HepG2 (cell line): ENCODE data around the gene MBD2. TPM values are rescaled to one million over a fixed set of nuclear protein-coding genes. Genes with fewer than 3 reads are reported as not detected.

Experiments
- ATF2 ChIP-seq: sonication (generic); formaldehyde crosslinking; IDR thresholded peaks from 2 replicates; pipeline ENCODE4 v1.4.0; 2020; ENCODE audit warnings: missing genetic modification reagents
- BRCA1 ChIP-seq: sonication (generic); formaldehyde crosslinking; IDR thresholded peaks from 2 replicates; pipeline ENCODE4 v1.4.0; 2020; ENCODE audit warnings: missing genetic modification reagents
- DMAP1 ChIP-seq: IDR thresholded peaks from 2 replicates; pipeline ENCODE4 v1.6.1; 2016
- DMTF1 ChIP-seq: sonication (generic); formaldehyde crosslinking; IDR thresholded peaks from 2 replicates; pipeline ENCODE4 v1.4.0; 2020; ENCODE audit warnings: mild to moderate bottlenecking, missing genetic modification reagents
- HDAC2 ChIP-seq: sonication (generic); formaldehyde crosslinking; IDR thresholded peaks from 2 replicates; pipeline ENCODE4 v1.4.0; 2020; ENCODE audit warnings: missing genetic modification reagents
- MBD4 ChIP-seq: IDR thresholded peaks from 2 replicates; pipeline ENCODE4 v1.6.1; 2012; ENCODE audit warnings: low read length, inconsistent platforms, borderline replicate concordance
- MIXL1 ChIP-seq: IDR thresholded peaks from 2 replicates; pipeline ENCODE4 v1.6.1; 2016
- NFRKB ChIP-seq: fragments of 450-650 bp; IDR thresholded peaks from 2 replicates; pipeline ENCODE4 v1.6.1; 2017
- RELA ChIP-seq: sonication (generic); formaldehyde crosslinking; IDR thresholded peaks from 2 replicates; pipeline ENCODE4 v1.4.0; 2020; ENCODE audit warnings: missing genetic modification reagents
- TARDBP ChIP-seq: sonication (generic); formaldehyde crosslinking; IDR thresholded peaks from 2 replicates; pipeline ENCODE4 v1.8.0; 2022; ENCODE audit warnings: mild to moderate bottlenecking, missing genetic modification reagents
- TOE1 ChIP-seq: sonication (generic); formaldehyde crosslinking; IDR thresholded peaks from 2 replicates; pipeline ENCODE4 v1.4.0; 2020; ENCODE audit warnings: mild to moderate bottlenecking, missing genetic modification reagents
- ZBTB44 ChIP-seq: sonication (generic); formaldehyde crosslinking; IDR thresholded peaks from 2 replicates; pipeline ENCODE4 v1.4.0; 2020; ENCODE audit warnings: missing genetic modification reagents
- ZNF101 ChIP-seq: sonication (generic); formaldehyde crosslinking; IDR thresholded peaks from 2 replicates; pipeline ENCODE4 v1.4.0; 2020; ENCODE audit warnings: mild to moderate bottlenecking, low read depth, missing genetic modification reagents, borderline replicate concordance
- ZNF180 ChIP-seq: sonication (generic); formaldehyde crosslinking; IDR thresholded peaks from 2 replicates; pipeline ENCODE4 v1.4.0; 2020; ENCODE audit warnings: low read depth, missing genetic modification reagents, borderline replicate concordance
- ZNF253 ChIP-seq: sonication (generic); formaldehyde crosslinking; IDR thresholded peaks from 2 replicates; pipeline ENCODE4 v1.8.0; 2022; ENCODE audit warnings: mild to moderate bottlenecking, missing genetic modification reagents, borderline replicate concordance
- ZNF333 ChIP-seq: sonication (generic); formaldehyde crosslinking; IDR thresholded peaks from 2 replicates; pipeline ENCODE4 v1.4.0; 2020; ENCODE audit warnings: mild to moderate bottlenecking, missing genetic modification reagents, borderline replicate concordance
- ZNF562 ChIP-seq: sonication (generic); formaldehyde crosslinking; IDR thresholded peaks from 2 replicates; pipeline ENCODE4 v1.8.0; 2022; ENCODE audit warnings: missing genetic modification reagents, borderline replicate concordance
- ZNF609 ChIP-seq: sonication (generic); formaldehyde crosslinking; IDR thresholded peaks from 2 replicates; pipeline ENCODE4 v1.4.0; 2020; ENCODE audit warnings: mild to moderate bottlenecking, missing genetic modification reagents, borderline replicate concordance
- polyA plus RNA-seq, 8 experiments: library from polyadenylated mRNA; depleted of rRNA in 3 of 8; stranded (reverse) in 7 of 8; unstranded in 1 of 8; fragments of >200 nt; fragmentation: Illumina TruSeq in 4 of 8; extraction: Trizol in 4 of 8; gene quantifications; 2 replicates each; pipeline versions ENCODE4 v1.2.1 to v1.2.3, GENCODE V29; 2011 to 2016; ENCODE audit warnings: low read depth in 4 of 8, missing spikeins in 1 of 8, mixed read lengths in 1 of 8; ENCODE audit not compliant: insufficient read depth in 1 of 8
- total RNA-seq, 5 experiments: library from RNA; depleted of rRNA; stranded (reverse); fragments of >200 nt; fragmentation: Illumina TruSeq; extraction: Trizol; gene quantifications; 2 replicates each; pipeline ENCODE4 v1.2.3, GENCODE V29; 2016; ENCODE audit warnings: low read depth in 1 of 5

The MBD2 gene
- total and polyA plus RNA-seq, 2 of the 13 experiments (the other 11 are each of a cell fraction or from before 2014, with no cell fraction given): 19.1 to 38.5 TPM

- no peak for TF ChIP-seq DMTF1 (CRISPR knock-in tag)
- peak; percentile 77; the same call in 1 of the 2 replicates for TF ChIP-seq ATF2 (CRISPR knock-in tag)
- no peak for TF ChIP-seq TOE1
- TF ChIP-seq TARDBP (CRISPR knock-in tag): peak; percentile 45; the same call in 1 of the 2 replicates
- no peak for TF ChIP-seq ZNF562 (CRISPR knock-in tag)
- TF ChIP-seq ZNF101 (CRISPR knock-in tag): no peak
- peak; percentile 78 for TF ChIP-seq HDAC2 (CRISPR knock-in tag)
- TF ChIP-seq ZNF253 (CRISPR knock-in tag): no peak
- no peak for TF ChIP-seq ZBTB44 (CRISPR knock-in tag)
- no peak for TF ChIP-seq RELA (CRISPR knock-in tag)
- no peak for TF ChIP-seq NFRKB
- TF ChIP-seq DMAP1 (CRISPR knock-in tag): peak; percentile 38; the same call in 1 of the 2 replicates
- TF ChIP-seq MBD4: peak; percentile 61; the same call in 1 of the 2 replicates
- no peak for TF ChIP-seq ZNF333 (CRISPR knock-in tag)
- no peak; the same call in none of the 2 replicates for TF ChIP-seq MIXL1 (CRISPR knock-in tag)
- peak; percentile 61; the same call in 1 of the 2 replicates for TF ChIP-seq ZNF609
- no peak for TF ChIP-seq ZNF180 (CRISPR knock-in tag)
- no peak for TF ChIP-seq BRCA1
Measured at GRCh38 chr18:54254265-54254758, 29.8 kb upstream of the MBD2 start (continued).
